Uterus (tissue), 2 donors: Measurements from ENCODE around the gene SLC36A1.

ENCODE experiments used
- POLR2A ChIP-seq, 2 donors: fragments of 450-650 bp; IDR thresholded peaks; one replicate each; pipeline ENCODE4 v1.6.1; 2016; ENCODE audit warnings: antibody characterized with exemption in 2 of 2, mild to moderate bottlenecking in 1 of 2, moderate library complexity in 1 of 2
- TF ChIP-seq, protein P1 (sequence below), 4 experiments: fragments of 200-600 bp in 2 of 4; fragments of 450-650 bp in 2 of 4; sonication (generic) in 2 of 4; IDR thresholded peaks; one replicate each; pipeline ENCODE4 v1.5.1; 2016 to 2019; ENCODE audit warnings: antibody characterized with exemption in 4 of 4, mild to moderate bottlenecking in 2 of 4, moderate library complexity in 1 of 4

DNA sequence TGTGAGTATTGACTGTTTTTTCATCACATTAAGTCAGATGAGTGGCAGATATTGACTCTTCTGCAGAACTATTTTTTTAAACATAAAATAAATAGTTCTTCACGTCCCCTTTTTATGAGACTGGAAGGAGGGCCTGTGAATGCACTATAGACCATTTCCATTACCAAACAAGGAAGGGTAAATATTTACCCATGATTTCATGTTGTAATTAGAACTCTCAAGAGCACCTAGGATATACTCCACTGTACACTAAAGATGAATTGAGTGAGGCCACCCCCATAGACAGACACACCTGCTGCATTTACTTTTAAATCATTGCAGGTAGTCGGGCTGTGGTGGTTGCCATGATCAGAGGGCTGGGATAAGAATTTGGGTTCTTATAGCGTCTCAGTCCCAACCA, 22.6 kb downstream of the SLC36A1 start:
- no peak for TF ChIP-seq POLR2A (IDR thresholded peaks at IDR 0.05)
- TF ChIP-seq, protein P1, sequence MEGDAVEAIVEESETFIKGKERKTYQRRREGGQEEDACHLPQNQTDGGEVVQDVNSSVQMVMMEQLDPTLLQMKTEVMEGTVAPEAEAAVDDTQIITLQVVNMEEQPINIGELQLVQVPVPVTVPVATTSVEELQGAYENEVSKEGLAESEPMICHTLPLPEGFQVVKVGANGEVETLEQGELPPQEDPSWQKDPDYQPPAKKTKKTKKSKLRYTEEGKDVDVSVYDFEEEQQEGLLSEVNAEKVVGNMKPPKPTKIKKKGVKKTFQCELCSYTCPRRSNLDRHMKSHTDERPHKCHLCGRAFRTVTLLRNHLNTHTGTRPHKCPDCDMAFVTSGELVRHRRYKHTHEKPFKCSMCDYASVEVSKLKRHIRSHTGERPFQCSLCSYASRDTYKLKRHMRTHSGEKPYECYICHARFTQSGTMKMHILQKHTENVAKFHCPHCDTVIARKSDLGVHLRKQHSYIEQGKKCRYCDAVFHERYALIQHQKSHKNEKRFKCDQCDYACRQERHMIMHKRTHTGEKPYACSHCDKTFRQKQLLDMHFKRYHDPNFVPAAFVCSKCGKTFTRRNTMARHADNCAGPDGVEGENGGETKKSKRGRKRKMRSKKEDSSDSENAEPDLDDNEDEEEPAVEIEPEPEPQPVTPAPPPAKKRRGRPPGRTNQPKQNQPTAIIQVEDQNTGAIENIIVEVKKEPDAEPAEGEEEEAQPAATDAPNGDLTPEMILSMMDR (IDR thresholded peaks at IDR 0.05), result no peak
